DND-41 (cell line): Measurements from ENCODE around the gene PINK1.

Source experiments
- ATAC-seq: fragments of 200-7000 bp; cut with Tn5 transposase; 3 replicates; pipeline ENCODE4 v1.9.1; 2021; ENCODE audit warnings: low read depth; ENCODE audit not compliant: insufficient read depth
- DNase-seq: peaks from one replicate; pipeline ENCODE4 v3.0.0-alpha.2; 2020
- H2AFZ ChIP-seq: 2 replicates; pipeline ENCODE4 v1.6.0; 2012; ENCODE audit warnings: low read depth, low read length
- H3K27ac ChIP-seq: 2 replicates; pipeline ENCODE4 v1.5.1; 2012; ENCODE audit warnings: low read length, inconsistent platforms
- H3K27me3 ChIP-seq: fragments of 200-600 bp; sonication (generic); 2 replicates; pipeline ENCODE4 v1.6.0; 2012; ENCODE audit warnings: low read length, mild to moderate bottlenecking, inconsistent platforms; ENCODE audit not compliant: insufficient read depth, poor library complexity
- H3K36me3 ChIP-seq: 2 replicates; pipeline ENCODE4 v1.5.1; 2012; ENCODE audit warnings: low read length, inconsistent platforms; ENCODE audit not compliant: insufficient read depth
- H3K4me1 ChIP-seq: 2 replicates; pipeline ENCODE4 v1.5.1; 2012; ENCODE audit warnings: mild to moderate bottlenecking, low read length; ENCODE audit not compliant: insufficient read depth
- H3K4me2 ChIP-seq: 2 replicates; pipeline ENCODE4 v1.6.0; 2012; ENCODE audit warnings: mild to moderate bottlenecking, moderate library complexity, low read length, inconsistent platforms; ENCODE audit not compliant: insufficient read depth
- H3K4me3 ChIP-seq, 2 experiments: fragments of 200-600 bp in 1 of 2; shearing (Covaris generic) in 1 of 2; 2 replicates each; pipeline ENCODE4 v1.5.1; 2012 to 2016; ENCODE audit warnings: inconsistent platforms in 2 of 2, low read length in 2 of 2, mild to moderate bottlenecking in 2 of 2, low read depth in 1 of 2, moderate library complexity in 1 of 2
- H3K79me2 ChIP-seq: 2 replicates; pipeline ENCODE4 v1.6.0; 2012; ENCODE audit warnings: low read length, inconsistent platforms; ENCODE audit not compliant: insufficient read depth
- H3K9ac ChIP-seq: 2 replicates; pipeline ENCODE4 v1.6.0; 2012; ENCODE audit warnings: low read depth, mild to moderate bottlenecking, inconsistent platforms, low read length, moderate library complexity
- H3K9me3 ChIP-seq: 2 replicates; pipeline ENCODE4 v1.5.1; 2012; ENCODE audit warnings: low read length, moderate library complexity, mild to moderate bottlenecking, inconsistent platforms; ENCODE audit not compliant: insufficient read depth, severe bottlenecking
- H4K20me1 ChIP-seq: 2 replicates; pipeline ENCODE4 v1.6.0; 2012; ENCODE audit warnings: low read length; ENCODE audit not compliant: insufficient read depth
- EZH2 ChIP-seq: IDR thresholded peaks from 3 replicates; pipeline ENCODE4 v1.6.1; 2012; ENCODE audit warnings: borderline replicate concordance, low read depth, mild to moderate bottlenecking, moderate library complexity, low read length, inconsistent platforms; ENCODE audit not compliant: severe bottlenecking
- TF ChIP-seq, protein P1 (sequence below): IDR thresholded peaks from 2 replicates; pipeline ENCODE4 v1.5.1; 2012; ENCODE audit warnings: borderline replicate concordance, low read length, moderate library complexity, mild to moderate bottlenecking; ENCODE audit not compliant: poor library complexity, severe bottlenecking; ENCODE audit errors: extremely low read depth

The PINK1 gene

DNA sequence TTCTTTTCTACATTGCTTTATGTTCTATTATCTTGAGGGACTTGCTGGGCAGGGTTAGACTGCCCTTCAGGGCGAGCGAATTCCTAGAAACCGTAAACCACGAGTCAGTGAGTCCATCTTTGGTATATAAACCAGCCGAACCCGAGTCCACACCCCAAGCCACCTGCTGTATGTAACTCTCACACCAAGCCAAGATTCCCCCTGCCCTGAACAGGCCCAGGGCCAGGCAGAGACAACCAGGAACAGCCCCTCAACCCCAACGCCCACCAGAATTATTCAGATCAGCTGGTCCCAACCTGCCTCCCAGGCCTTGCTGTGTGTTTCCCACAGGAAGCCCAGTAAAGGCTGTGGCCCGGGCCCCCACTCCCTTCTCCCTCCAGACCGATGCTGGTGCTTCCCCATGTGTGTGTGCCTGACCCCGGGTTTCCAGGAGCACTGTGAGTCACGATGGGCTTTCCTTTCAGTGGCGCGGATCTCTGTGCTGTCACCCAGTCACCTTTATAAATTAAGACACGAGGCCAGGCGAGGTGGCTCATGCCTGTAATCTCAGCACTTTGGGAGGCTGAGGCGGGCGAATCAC, 67.5 kb downstream of the PINK1 start:
- Histone ChIP-seq H3K9me3 (no peaks in the 10 kb centered on the region), H3K4me3 (no peak overlapping the region), H3K4me2 (no peak overlapping the region), H4K20me1 (no peaks in the 10 kb centered on the region), H2AFZ (no peak overlapping the region), H3K4me1 (peaks cover 16% of the 10 kb centered on the region), H3K27me3 (no peaks in the 10 kb centered on the region), H3K27ac (no peak overlapping the region), H3K9ac (no peak overlapping the region), H3K36me3 (no peaks in the 10 kb centered on the region), H3K79me2 (no peaks in the 10 kb centered on the region)
- DNase-seq (no peak), ATAC-seq (no peak)
- no peak for TF ChIP-seq EZH2
- TF ChIP-seq, protein P1, sequence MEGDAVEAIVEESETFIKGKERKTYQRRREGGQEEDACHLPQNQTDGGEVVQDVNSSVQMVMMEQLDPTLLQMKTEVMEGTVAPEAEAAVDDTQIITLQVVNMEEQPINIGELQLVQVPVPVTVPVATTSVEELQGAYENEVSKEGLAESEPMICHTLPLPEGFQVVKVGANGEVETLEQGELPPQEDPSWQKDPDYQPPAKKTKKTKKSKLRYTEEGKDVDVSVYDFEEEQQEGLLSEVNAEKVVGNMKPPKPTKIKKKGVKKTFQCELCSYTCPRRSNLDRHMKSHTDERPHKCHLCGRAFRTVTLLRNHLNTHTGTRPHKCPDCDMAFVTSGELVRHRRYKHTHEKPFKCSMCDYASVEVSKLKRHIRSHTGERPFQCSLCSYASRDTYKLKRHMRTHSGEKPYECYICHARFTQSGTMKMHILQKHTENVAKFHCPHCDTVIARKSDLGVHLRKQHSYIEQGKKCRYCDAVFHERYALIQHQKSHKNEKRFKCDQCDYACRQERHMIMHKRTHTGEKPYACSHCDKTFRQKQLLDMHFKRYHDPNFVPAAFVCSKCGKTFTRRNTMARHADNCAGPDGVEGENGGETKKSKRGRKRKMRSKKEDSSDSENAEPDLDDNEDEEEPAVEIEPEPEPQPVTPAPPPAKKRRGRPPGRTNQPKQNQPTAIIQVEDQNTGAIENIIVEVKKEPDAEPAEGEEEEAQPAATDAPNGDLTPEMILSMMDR: no peak
